ENCODE results near the gene INTS14. TPM values are rescaled to one million over a fixed set of nuclear protein-coding genes. Genes with fewer than 3 reads are reported as not detected.
"Not testable (repeated sequence)": the region's sequence is repeated elsewhere in the genome, so short reads cannot be mapped to it uniquely, and the experiment has no call there.

The INTS14 gene
- total RNA-seq, 1 experiment from 2014 or later: 46.7 TPM

GRCh38 chr15:65631503-65631902 is 20.6 kb upstream of the INTS14 start:
- no peak for DNase-seq (ENCODE audit: low spot score)

GRCh38 chr15:65630760-65631159 is 19.8 kb upstream of the INTS14 start:
- DNase-seq (ENCODE audit: low spot score): no peak

GRCh38 chr15:65629548-65629947 is 18.6 kb upstream of the INTS14 start:
- no peak for DNase-seq (ENCODE audit: low spot score)

- DNase-seq (ENCODE audit: low spot score): no peak
Observed at GRCh38 chr15:65626856-65627255, 15.9 kb upstream of the INTS14 start.

- no peak for DNase-seq (ENCODE audit: low spot score)
Observed at GRCh38 chr15:65623103-65623502, 12.2 kb upstream of the INTS14 start.

- DNase-seq (ENCODE audit: low spot score): no peak
Observed at GRCh38 chr15:65621638-65622037, 10.7 kb upstream of the INTS14 start, which contains the start of gene SLC24A1. TSS of gene SLC24A1 (plus strand) at chr15:65621938. CDS start at chr15:65624081, 2,143 bp downstream.

- no peak for DNase-seq (ENCODE audit: low spot score)
Observed at GRCh38 chr15:65620833-65621232, 9.9 kb upstream of the INTS14 start.

- no peak for DNase-seq (ENCODE audit: low spot score)
Observed at GRCh38 chr15:65619626-65620290, 8.8 kb upstream of the INTS14 start.

- DNase-seq (ENCODE audit: low spot score): no peak
Observed at GRCh38 chr15:65618560-65619109, 7.7 kb upstream of the INTS14 start.

- not testable (repeated sequence) for DNase-seq (ENCODE audit: low spot score)
Observed at GRCh38 chr15:65615887-65616286, 5.0 kb upstream of the INTS14 start.

- DNase-seq (ENCODE audit: low spot score): no peak
Observed at GRCh38 chr15:65612949-65613744, 2.2 kb upstream of the INTS14 start.

GRCh38 chr15:65612616-65612946 is 1.6 kb upstream of the INTS14 start:
- no peak for DNase-seq (ENCODE audit: low spot score)

- DNase-seq (ENCODE audit: low spot score): no peak
Observed at GRCh38 chr15:65611888-65612615, 1.1 kb upstream of the INTS14 start.

- no peak for DNase-seq (ENCODE audit: low spot score)
Observed at GRCh38 chr15:65603559-65603958, 7.4 kb downstream of the INTS14 start.

- DNase-seq (ENCODE audit: low spot score): no peak
Observed at GRCh38 chr15:65603134-65603533, 7.8 kb downstream of the INTS14 start.

- DNase-seq (ENCODE audit: low spot score): no peak
Observed at GRCh38 chr15:65599677-65600076, 11.3 kb downstream of the INTS14 start.

- no peak for DNase-seq (ENCODE audit: low spot score)
Observed at GRCh38 chr15:65598468-65598867, 12.5 kb downstream of the INTS14 start.

GRCh38 chr15:65595960-65596359 is 15.0 kb downstream of the INTS14 start:
- no peak for DNase-seq (ENCODE audit: low spot score)

GRCh38 chr15:65587094-65587493 is 23.8 kb downstream of the INTS14 start:
- no peak for DNase-seq (ENCODE audit: low spot score)

- DNase-seq (ENCODE audit: low spot score): no peak
Observed at GRCh38 chr15:65584241-65584640, 26.7 kb downstream of the INTS14 start.

GRCh38 chr15:65583701-65584100 is 27.2 kb downstream of the INTS14 start:
- DNase-seq (ENCODE audit: low spot score): peak; percentile 23

GRCh38 chr15:65580287-65580686 is 30.6 kb downstream of the INTS14 start:
- peak; percentile 71 for DNase-seq (ENCODE audit: low spot score)
